LNCaP clone FGC (cell line): ENCODE results near the gene COL4A5.
"Not testable (repeated sequence)": the region's sequence is repeated elsewhere in the genome, so short reads cannot be mapped to it uniquely, and the experiment has no call there.

ENCODE experiments used
- DNase-seq: peaks from one replicate; pipeline ENCODE4 v3.0.0-alpha.2; 2011; ENCODE audit warnings: low read depth
- H3K4me3 ChIP-seq: 2 replicates; pipeline ENCODE4 v1.5.1; 2011; ENCODE audit warnings: mild to moderate bottlenecking, low read depth, low read length, control low read depth
- CTCF ChIP-seq: IDR thresholded peaks from 2 replicates; pipeline ENCODE4 v1.5.1; 2012; ENCODE audit warnings: mild to moderate bottlenecking; ENCODE audit not compliant: control insufficient read depth, insufficient read depth; ENCODE audit errors: extremely low read depth

Gene COL4A5

DNA sequence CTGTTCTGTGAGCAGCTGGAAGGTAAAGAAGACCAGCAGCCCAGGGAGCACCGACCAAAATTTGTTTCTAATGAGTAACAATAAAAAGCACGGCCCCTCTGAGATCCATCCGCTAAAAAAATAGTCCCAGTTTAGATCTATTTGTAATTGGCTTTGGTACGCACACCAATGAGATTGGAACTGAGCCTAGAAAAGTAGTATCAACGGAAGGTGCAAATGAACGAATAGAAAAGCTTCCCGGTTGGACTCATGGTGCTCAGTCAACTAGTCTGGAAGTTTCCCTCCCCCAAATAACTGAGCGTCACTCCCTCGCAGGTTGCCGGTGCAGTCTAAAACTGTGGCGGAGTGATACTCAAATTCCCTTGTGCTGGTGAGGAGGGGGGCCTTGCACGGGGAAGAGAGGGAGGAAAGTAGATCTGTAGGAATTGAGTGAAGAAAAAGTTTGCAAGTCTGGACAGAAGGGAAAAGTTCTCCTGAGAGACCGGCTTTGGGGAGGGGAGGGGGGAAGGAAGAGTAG lies at the start of gene COL4A5:
TSS of gene COL4A5 (plus strand) at position 413 of the 517 bp plus-strand sequence. CDS start 288 bp downstream, outside the sequence.
- peak; percentile 81 for DNase-seq
- peak within 1 kb of the TSS; percentile 69 for H3K4me3 ChIP-seq
- no peak for TF ChIP-seq CTCF

GRCh38 chrX:108390976-108391717 lies 48.5 kb upstream of the COL4A5 start:
- not testable (repeated sequence) for DNase-seq, H3K4me3 ChIP-seq

DNA sequence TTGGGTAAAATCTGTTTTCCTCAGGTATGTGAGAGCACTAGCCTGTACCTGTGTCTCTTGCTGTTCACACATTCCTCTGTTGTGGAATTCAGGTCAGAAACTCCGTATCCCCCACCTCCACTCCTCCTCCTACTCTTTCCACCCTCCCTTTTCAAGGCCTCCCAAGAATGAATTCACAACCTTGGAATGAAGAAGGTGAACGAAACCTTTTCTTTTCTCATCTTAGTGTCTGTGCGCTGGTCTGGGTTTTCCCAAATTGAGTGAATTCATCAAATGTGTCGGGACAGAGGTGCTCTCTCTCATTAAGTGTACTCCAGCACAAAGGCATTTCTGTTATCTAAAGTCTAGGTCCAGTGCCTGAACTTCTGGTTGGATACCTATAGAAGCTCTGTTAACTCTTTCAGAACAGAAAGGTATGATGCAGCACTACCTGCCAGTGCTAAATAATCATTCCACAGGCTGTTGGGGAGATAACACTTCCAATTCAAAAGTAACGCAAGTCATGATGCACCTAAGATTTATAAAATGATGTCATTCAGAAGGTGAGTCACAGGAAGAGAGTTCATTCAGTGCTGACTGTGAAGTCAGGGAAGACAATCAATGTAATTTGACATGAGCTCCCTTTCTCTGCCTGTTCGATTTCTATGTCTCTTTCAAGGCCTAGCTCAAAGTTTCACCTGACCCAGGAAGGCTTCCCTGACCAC lies 43.3 kb upstream of the COL4A5 start:
- no peak for DNase-seq
- H3K4me3 ChIP-seq, result no peak overlapping the region
- TF ChIP-seq CTCF, result no peak

GRCh38 chrX:108396986-108397385 lies 42.7 kb upstream of the COL4A5 start:
- no peak for TF ChIP-seq CTCF
- no peak for DNase-seq

GRCh38 chrX:108397627-108398391 lies 41.8 kb upstream of the COL4A5 start:
- H3K4me3 ChIP-seq, result no peak overlapping the region
- TF ChIP-seq CTCF, result no peak
- no peak for DNase-seq

More at GRCh38 chrX:108396986-108397385, 42.7 kb upstream of the COL4A5 start:
- no peak overlapping the region for H3K4me3 ChIP-seq

DNA sequence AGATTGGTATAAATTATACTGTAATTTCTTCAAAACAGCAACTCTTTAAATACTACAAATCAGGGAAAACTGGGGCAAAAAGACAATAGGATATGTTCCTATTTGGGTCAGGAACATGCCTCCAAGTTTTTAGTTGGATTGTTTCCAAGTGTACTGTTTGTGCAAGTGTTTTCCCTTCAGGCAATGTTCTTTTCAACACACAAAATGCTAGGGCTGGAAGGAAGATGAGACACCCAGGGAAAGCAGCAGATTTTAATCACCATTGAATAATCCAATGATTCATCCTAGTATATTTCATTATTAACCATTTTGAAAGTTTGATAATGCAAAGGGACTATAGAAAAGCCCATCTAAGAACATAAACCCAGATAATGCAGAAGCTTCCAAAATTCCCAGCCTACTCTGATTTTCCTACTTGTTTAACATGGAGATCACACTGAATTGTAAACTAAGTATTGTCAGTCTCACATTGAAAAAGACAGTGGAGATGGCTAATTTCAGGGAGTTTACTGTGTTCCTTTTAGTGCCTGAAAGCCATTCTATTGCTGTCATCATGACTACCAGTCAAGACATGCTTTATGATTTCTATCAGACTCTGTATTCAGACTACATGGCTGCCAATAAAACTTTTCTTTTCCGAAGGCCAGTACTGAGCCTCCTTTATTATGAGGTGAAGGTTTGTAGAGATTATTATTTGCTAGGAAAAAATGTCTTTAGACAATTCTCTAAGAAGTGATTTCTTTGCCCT lies 40.0 kb upstream of the COL4A5 start:
- no peak for TF ChIP-seq CTCF

More for the DNA sequence above, 40.0 kb upstream of the COL4A5 start:
- peak; percentile 23 for DNase-seq
- no peak overlapping the region for H3K4me3 ChIP-seq
